SK-N-SH (cell line): Measurements from ENCODE around the gene TM9SF2.

Experiments
- EZH2phosphoT487 ChIP-seq: fragments of 200-600 bp; sonication (generic); IDR thresholded peaks from 2 replicates; pipeline ENCODE4 v1.6.1; 2017; ENCODE audit warnings: low read depth, mixed run types, mild to moderate bottlenecking, antibody characterized with exemption, moderate library complexity, borderline replicate concordance
- GABPA ChIP-seq: IDR thresholded peaks from 2 replicates; pipeline ENCODE4 v1.4.0; 2012; ENCODE audit warnings: low read depth, mild to moderate bottlenecking
- JUND ChIP-seq: IDR thresholded peaks from 2 replicates; pipeline ENCODE4 v1.4.0; 2012
- PBX3 ChIP-seq: IDR thresholded peaks from 2 replicates; pipeline ENCODE4; 2012
- POLR2AphosphoS5 ChIP-seq: IDR thresholded peaks from 2 replicates; pipeline ENCODE4 v1.6.1; 2012; ENCODE audit warnings: low read depth, low read length
- RAD21 ChIP-seq: IDR thresholded peaks from 2 replicates; pipeline ENCODE4 v1.6.1; 2012; ENCODE audit warnings: mild to moderate bottlenecking, low read length
- RFX5 ChIP-seq: IDR thresholded peaks from 2 replicates; pipeline ENCODE4 v1.6.1; 2012; ENCODE audit warnings: mild to moderate bottlenecking, improper control_type of control experiment, low read length
- TAF1 ChIP-seq: IDR thresholded peaks from 2 replicates; pipeline ENCODE4 v1.6.1; 2012; ENCODE audit warnings: low read depth, mild to moderate bottlenecking, low read length, moderate library complexity, borderline replicate concordance
- TEAD4 ChIP-seq: IDR thresholded peaks from 2 replicates; pipeline ENCODE4 v1.4.0; 2012; ENCODE audit warnings: mild to moderate bottlenecking, borderline replicate concordance; ENCODE audit not compliant: insufficient read depth
- YY1 ChIP-seq: IDR thresholded peaks from 2 replicates; pipeline ENCODE4 v1.4.0; 2012; ENCODE audit warnings: low read depth, mild to moderate bottlenecking
- TF ChIP-seq, protein P1 (sequence below): fragments of 200-600 bp; sonication (generic); IDR thresholded peaks from 2 replicates; pipeline ENCODE4 v1.6.1; 2017; ENCODE audit warnings: antibody characterized with exemption, mild to moderate bottlenecking, moderate library complexity
- TF ChIP-seq, protein P2 (sequence below): fragments of 150-350 bp; IDR thresholded peaks from 2 replicates; pipeline ENCODE4 v1.6.1; 2017; ENCODE audit warnings: antibody characterized with exemption, low read length, low read depth, borderline replicate concordance
- TF ChIP-seq, protein P3 (sequence below): IDR thresholded peaks from 2 replicates; pipeline ENCODE4 v1.4.0; 2012; ENCODE audit warnings: low read depth
- TF ChIP-seq, protein P4 (sequence below): IDR thresholded peaks from 2 replicates; pipeline ENCODE4 v1.6.1; 2012; ENCODE audit warnings: mild to moderate bottlenecking, low read depth, low read length, moderate library complexity

DNA sequence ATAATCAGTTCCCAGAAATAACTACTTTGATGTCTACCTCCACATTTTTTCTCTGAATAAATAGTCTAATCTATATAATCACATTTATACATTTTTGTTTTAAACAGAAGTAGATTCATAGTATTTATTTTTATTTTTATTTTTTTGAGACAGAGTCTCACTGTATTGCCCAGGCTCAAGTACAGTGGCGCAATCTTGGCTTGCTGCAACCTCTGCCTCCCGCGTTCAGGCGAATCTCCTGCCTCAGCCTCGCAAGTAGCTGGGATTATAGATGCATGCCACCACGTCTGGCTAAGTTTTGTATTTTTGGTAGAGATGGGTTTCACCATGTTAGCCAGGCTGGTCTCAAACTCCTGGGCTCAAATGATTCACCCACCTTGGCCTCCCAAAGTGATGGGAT lies 16.7 kb downstream of the TM9SF2 start:
- no peak for TF ChIP-seq RFX5
- TF ChIP-seq, protein P1, sequence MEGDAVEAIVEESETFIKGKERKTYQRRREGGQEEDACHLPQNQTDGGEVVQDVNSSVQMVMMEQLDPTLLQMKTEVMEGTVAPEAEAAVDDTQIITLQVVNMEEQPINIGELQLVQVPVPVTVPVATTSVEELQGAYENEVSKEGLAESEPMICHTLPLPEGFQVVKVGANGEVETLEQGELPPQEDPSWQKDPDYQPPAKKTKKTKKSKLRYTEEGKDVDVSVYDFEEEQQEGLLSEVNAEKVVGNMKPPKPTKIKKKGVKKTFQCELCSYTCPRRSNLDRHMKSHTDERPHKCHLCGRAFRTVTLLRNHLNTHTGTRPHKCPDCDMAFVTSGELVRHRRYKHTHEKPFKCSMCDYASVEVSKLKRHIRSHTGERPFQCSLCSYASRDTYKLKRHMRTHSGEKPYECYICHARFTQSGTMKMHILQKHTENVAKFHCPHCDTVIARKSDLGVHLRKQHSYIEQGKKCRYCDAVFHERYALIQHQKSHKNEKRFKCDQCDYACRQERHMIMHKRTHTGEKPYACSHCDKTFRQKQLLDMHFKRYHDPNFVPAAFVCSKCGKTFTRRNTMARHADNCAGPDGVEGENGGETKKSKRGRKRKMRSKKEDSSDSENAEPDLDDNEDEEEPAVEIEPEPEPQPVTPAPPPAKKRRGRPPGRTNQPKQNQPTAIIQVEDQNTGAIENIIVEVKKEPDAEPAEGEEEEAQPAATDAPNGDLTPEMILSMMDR = no peak
- TF ChIP-seq, protein P2, sequence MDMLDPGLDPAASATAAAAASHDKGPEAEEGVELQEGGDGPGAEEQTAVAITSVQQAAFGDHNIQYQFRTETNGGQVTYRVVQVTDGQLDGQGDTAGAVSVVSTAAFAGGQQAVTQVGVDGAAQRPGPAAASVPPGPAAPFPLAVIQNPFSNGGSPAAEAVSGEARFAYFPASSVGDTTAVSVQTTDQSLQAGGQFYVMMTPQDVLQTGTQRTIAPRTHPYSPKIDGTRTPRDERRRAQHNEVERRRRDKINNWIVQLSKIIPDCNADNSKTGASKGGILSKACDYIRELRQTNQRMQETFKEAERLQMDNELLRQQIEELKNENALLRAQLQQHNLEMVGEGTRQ = no peak
- TF ChIP-seq POLR2AphosphoS5 = no peak
- TF ChIP-seq GABPA = no peak
- no peak for TF ChIP-seq JUND
- no peak for TF ChIP-seq TEAD4
- TF ChIP-seq, protein P3, sequence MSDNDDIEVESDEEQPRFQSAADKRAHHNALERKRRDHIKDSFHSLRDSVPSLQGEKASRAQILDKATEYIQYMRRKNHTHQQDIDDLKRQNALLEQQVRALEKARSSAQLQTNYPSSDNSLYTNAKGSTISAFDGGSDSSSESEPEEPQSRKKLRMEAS = no peak
- no peak for TF ChIP-seq YY1
- no peak for TF ChIP-seq PBX3
- no peak for TF ChIP-seq EZH2phosphoT487
- TF ChIP-seq TAF1 = no peak
- TF ChIP-seq RAD21 = no peak
- TF ChIP-seq, protein P4, sequence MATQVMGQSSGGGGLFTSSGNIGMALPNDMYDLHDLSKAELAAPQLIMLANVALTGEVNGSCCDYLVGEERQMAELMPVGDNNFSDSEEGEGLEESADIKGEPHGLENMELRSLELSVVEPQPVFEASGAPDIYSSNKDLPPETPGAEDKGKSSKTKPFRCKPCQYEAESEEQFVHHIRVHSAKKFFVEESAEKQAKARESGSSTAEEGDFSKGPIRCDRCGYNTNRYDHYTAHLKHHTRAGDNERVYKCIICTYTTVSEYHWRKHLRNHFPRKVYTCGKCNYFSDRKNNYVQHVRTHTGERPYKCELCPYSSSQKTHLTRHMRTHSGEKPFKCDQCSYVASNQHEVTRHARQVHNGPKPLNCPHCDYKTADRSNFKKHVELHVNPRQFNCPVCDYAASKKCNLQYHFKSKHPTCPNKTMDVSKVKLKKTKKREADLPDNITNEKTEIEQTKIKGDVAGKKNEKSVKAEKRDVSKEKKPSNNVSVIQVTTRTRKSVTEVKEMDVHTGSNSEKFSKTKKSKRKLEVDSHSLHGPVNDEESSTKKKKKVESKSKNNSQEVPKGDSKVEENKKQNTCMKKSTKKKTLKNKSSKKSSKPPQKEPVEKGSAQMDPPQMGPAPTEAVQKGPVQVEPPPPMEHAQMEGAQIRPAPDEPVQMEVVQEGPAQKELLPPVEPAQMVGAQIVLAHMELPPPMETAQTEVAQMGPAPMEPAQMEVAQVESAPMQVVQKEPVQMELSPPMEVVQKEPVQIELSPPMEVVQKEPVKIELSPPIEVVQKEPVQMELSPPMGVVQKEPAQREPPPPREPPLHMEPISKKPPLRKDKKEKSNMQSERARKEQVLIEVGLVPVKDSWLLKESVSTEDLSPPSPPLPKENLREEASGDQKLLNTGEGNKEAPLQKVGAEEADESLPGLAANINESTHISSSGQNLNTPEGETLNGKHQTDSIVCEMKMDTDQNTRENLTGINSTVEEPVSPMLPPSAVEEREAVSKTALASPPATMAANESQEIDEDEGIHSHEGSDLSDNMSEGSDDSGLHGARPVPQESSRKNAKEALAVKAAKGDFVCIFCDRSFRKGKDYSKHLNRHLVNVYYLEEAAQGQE = no peak
